OCI-LY1 (cell line): ENCODE results near the gene PCBP3.

ENCODE experiments used
- H2AFZ ChIP-seq: fragments of 200-600 bp; sonication (generic), shearing (Covaris generic); 2 replicates; pipeline ENCODE4 v1.6.0; 2014; ENCODE audit warnings: antibody characterized with exemption, mild to moderate bottlenecking, low read length
- H3F3A ChIP-seq: fragments of 200-600 bp; sonication (generic), shearing (Covaris generic); 2 replicates; pipeline ENCODE4 v1.6.0; 2014; ENCODE audit warnings: mild to moderate bottlenecking, antibody characterized with exemption, low read length, moderate library complexity; ENCODE audit not compliant: insufficient read depth
- H3K27ac ChIP-seq: fragments of 200-600 bp; sonication (generic); 2 replicates; pipeline ENCODE4 v1.5.1; 2014; ENCODE audit warnings: low read length, mixed run types, mild to moderate bottlenecking, low read depth; ENCODE audit not compliant: poor library complexity, severe bottlenecking
- H3K27me3 ChIP-seq: fragments of 200-600 bp; sonication (generic); 2 replicates; pipeline ENCODE4 v1.6.0; 2014; ENCODE audit warnings: antibody characterized with exemption, mild to moderate bottlenecking, low read length, moderate library complexity; ENCODE audit not compliant: insufficient read depth
- H3K36me3 ChIP-seq: fragments of 200-600 bp; sonication (generic); 2 replicates; pipeline ENCODE4 v1.6.1; 2014; ENCODE audit warnings: mild to moderate bottlenecking, antibody characterized with exemption, low read length, moderate library complexity, mixed read lengths; ENCODE audit not compliant: insufficient read depth
- H3K4me1 ChIP-seq: fragments of 200-600 bp; sonication (generic); 2 replicates; pipeline ENCODE4 v1.5.1; 2014; ENCODE audit warnings: mild to moderate bottlenecking, low read length, moderate library complexity; ENCODE audit not compliant: insufficient read depth, severe bottlenecking
- H3K4me2 ChIP-seq: fragments of 200-600 bp; sonication (generic), shearing (Covaris generic); 2 replicates; pipeline ENCODE4 v1.6.1; 2014; ENCODE audit warnings: low read length
- H3K4me3 ChIP-seq: fragments of 200-600 bp; sonication (generic); 2 replicates; pipeline ENCODE4 v1.5.1; 2014; ENCODE audit warnings: low read length, low read depth, mild to moderate bottlenecking, mixed read lengths; ENCODE audit not compliant: poor library complexity, severe bottlenecking
- H3K79me2 ChIP-seq: fragments of 200-600 bp; shearing (Covaris generic); 2 replicates; pipeline ENCODE4 v1.6.1; 2016; ENCODE audit warnings: mixed run types, low read length, mixed read lengths; ENCODE audit not compliant: insufficient read depth
- H3K9ac ChIP-seq: fragments of 200-600 bp; sonication (generic), shearing (Covaris generic); 2 replicates; pipeline ENCODE4 v1.6.1; 2014; ENCODE audit warnings: mild to moderate bottlenecking, low read length, mixed read lengths
- H3K9me2 ChIP-seq: fragments of 200-600 bp; sonication (generic), shearing (Covaris generic); 2 replicates; pipeline ENCODE4 v1.6.1; 2014; ENCODE audit warnings: low read depth, mild to moderate bottlenecking, low read length, mixed read lengths
- H3K9me3 ChIP-seq: fragments of 200-600 bp; shearing (Covaris generic); 2 replicates; pipeline ENCODE4 v1.6.1; 2014; ENCODE audit warnings: low read length, mixed read lengths
- H4K20me1 ChIP-seq: fragments of 200-600 bp; sonication (generic), shearing (Covaris generic); 2 replicates; pipeline ENCODE4 v1.6.0; 2016; ENCODE audit warnings: mild to moderate bottlenecking, low read length; ENCODE audit not compliant: insufficient read depth
- CTCF ChIP-seq: fragments of 200-600 bp; sonication (generic), shearing (Covaris generic); IDR thresholded peaks from 2 replicates; pipeline ENCODE4 v1.5.1; 2017; ENCODE audit warnings: mild to moderate bottlenecking, antibody characterized with exemption, low read length, moderate library complexity, mixed read lengths
- EZH2 ChIP-seq: fragments of 200-600 bp; sonication (generic), shearing (Covaris generic); IDR thresholded peaks from 2 replicates; pipeline ENCODE4 v1.8.0; 2017; ENCODE audit warnings: borderline replicate concordance, mixed run types, mild to moderate bottlenecking, antibody characterized with exemption, low read length, moderate library complexity, mixed read lengths

PCBP3 gene

GRCh38 chr21:45939521-45940045 lies 296.1 kb downstream of the PCBP3 start:
- Histone ChIP-seq H3K4me1 (no peaks in the 10 kb centered on the region), H3K9me3 (no peaks in the 10 kb centered on the region), H4K20me1 (no peaks in the 10 kb centered on the region), H3F3A (no peaks in the 10 kb centered on the region), H3K4me2 (no peak overlapping the region), H2AFZ (no peak overlapping the region), H3K27me3 (no peaks in the 10 kb centered on the region), H3K36me3 (no peaks in the 10 kb centered on the region), H3K79me2 (no peaks in the 10 kb centered on the region), H3K27ac (no peak overlapping the region), H3K9ac (no peak overlapping the region), H3K4me3 (no peak overlapping the region), H3K9me2 (no peaks in the 10 kb centered on the region)
- no peak for TF ChIP-seq EZH2
- no peak for TF ChIP-seq CTCF

DNA sequence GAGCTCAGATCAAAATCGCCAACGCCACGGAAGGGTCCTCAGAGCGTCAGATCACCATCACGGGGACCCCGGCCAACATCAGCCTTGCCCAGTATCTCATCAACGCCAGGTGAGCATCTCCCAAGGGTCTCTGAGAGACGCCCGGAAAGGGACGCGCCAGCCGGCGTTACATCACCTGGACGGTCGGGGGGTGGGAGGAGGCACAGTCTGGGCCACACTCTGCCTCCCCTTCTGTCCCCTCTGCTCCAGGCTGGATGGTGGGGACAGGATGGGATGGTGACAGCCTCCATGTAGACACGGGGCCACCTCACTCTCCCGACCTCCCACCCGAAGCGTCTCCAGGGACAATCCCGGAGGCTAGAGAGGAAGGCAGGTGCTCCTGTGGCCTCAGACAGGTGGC lies 296.6 kb downstream of the PCBP3 start:
- Histone ChIP-seq H3K4me2 (no peak overlapping the region), H3K27ac (no peak overlapping the region), H2AFZ (no peak overlapping the region), H3F3A (no peaks in the 10 kb centered on the region), H3K9me3 (no peaks in the 10 kb centered on the region), H3K9ac (no peak overlapping the region), H3K9me2 (no peaks in the 10 kb centered on the region), H3K36me3 (no peaks in the 10 kb centered on the region), H4K20me1 (no peaks in the 10 kb centered on the region), H3K79me2 (no peaks in the 10 kb centered on the region), H3K4me1 (no peaks in the 10 kb centered on the region), H3K4me3 (no peak overlapping the region), H3K27me3 (no peaks in the 10 kb centered on the region)
- TF ChIP-seq EZH2 = no peak
- no peak for TF ChIP-seq CTCF

GRCh38 chr21:45940621-45941337 lies 297.3 kb downstream of the PCBP3 start:
- Histone ChIP-seq H3K4me3 (no peak overlapping the region), H3K4me2 (no peak overlapping the region), H3K9me2 (no peaks in the 10 kb centered on the region), H3F3A (no peaks in the 10 kb centered on the region), H2AFZ (no peak overlapping the region), H4K20me1 (no peaks in the 10 kb centered on the region), H3K36me3 (no peaks in the 10 kb centered on the region), H3K27ac (no peak overlapping the region), H3K79me2 (no peaks in the 10 kb centered on the region), H3K9me3 (no peaks in the 10 kb centered on the region), H3K4me1 (no peaks in the 10 kb centered on the region), H3K27me3 (no peaks in the 10 kb centered on the region), H3K9ac (no peak overlapping the region)
- no peak for TF ChIP-seq CTCF
- TF ChIP-seq EZH2 = no peak
